HG02763 (cell line): ENCODE measurements around the gene COX10.
"Not testable (repeated sequence)": the region's sequence is repeated elsewhere in the genome, so short reads cannot be mapped to it uniquely, and the experiment has no call there.

ENCODE experiments used
- ATAC-seq: cut with Tn5 transposase; IDR thresholded peaks from one replicate; pipeline ENCODE4 v1.9.1; 2021; ENCODE audit warnings: mild to moderate bottlenecking, moderate library complexity; ENCODE audit not compliant: unreplicated experiment

The COX10 gene

GRCh38 chr17:14069251-14070021 lies at the start of gene COX10:
Gene COX10 (plus strand): TSS chr17:14069504. CDS start chr17:14069606, 102 bp downstream.
- peak; percentile 99 for ATAC-seq

- not testable (repeated sequence) for ATAC-seq
Measured at GRCh38 chr17:14021651-14022294, 47.5 kb upstream of the COX10 start.

- not testable (repeated sequence) for ATAC-seq
Measured at GRCh38 chr17:14029755-14030154, 39.5 kb upstream of the COX10 start.

- no peak for ATAC-seq
Measured at GRCh38 chr17:14032234-14032633, 37.1 kb upstream of the COX10 start.

GRCh38 chr17:14033166-14033565 lies 36.1 kb upstream of the COX10 start:
- ATAC-seq = no peak

- no peak for ATAC-seq
Measured at GRCh38 chr17:14037453-14037852, 31.9 kb upstream of the COX10 start.

- no peak for ATAC-seq
Measured at GRCh38 chr17:14038206-14038605, 31.1 kb upstream of the COX10 start.

GRCh38 chr17:14042411-14042810 lies 26.9 kb upstream of the COX10 start:
- no peak for ATAC-seq

GRCh38 chr17:14044702-14045101 lies 24.6 kb upstream of the COX10 start:
- no peak for ATAC-seq

- no peak for ATAC-seq
Measured at GRCh38 chr17:14046978-14047377, 22.3 kb upstream of the COX10 start.

GRCh38 chr17:14047591-14047990 lies 21.7 kb upstream of the COX10 start:
- ATAC-seq = no peak

- no peak for ATAC-seq
Measured at GRCh38 chr17:14048169-14048568, 21.1 kb upstream of the COX10 start.

- ATAC-seq = no peak
Measured at GRCh38 chr17:14050616-14051015, 18.7 kb upstream of the COX10 start.

- no peak for ATAC-seq
Measured at GRCh38 chr17:14051692-14052091, 17.6 kb upstream of the COX10 start.

- no peak for ATAC-seq
Measured at GRCh38 chr17:14052886-14053615, 16.3 kb upstream of the COX10 start.

- no peak for ATAC-seq
Measured at GRCh38 chr17:14057591-14057990, 11.7 kb upstream of the COX10 start.

GRCh38 chr17:14058051-14058450 lies 11.3 kb upstream of the COX10 start:
- ATAC-seq = no peak

GRCh38 chr17:14060706-14061105 lies 8.6 kb upstream of the COX10 start:
- no peak for ATAC-seq

- no peak for ATAC-seq
Measured at GRCh38 chr17:14061666-14062560, 7.4 kb upstream of the COX10 start.

- ATAC-seq = no peak
Measured at GRCh38 chr17:14067347-14067746, 2.0 kb upstream of the COX10 start.
